ENCODE measurements around the gene PACS1.
A peak's percentile ranks its signal among the peaks of the same experiment; 100 is the strongest.
"Not testable (repeated sequence)": the region's sequence is repeated elsewhere in the genome, so short reads cannot be mapped to it uniquely, and the experiment has no call there.

The PACS1 gene
- total RNA-seq: 8.2 to 71.3 (median 25.0) reads per million in 17 experiments

GRCh38 chr11:66069715-66070603 is at the start of gene PACS1:
Gene PACS1 (plus strand): TSS chr11:66070272. CDS start chr11:66070487, 215 bp downstream.
- DNase-seq: peak; percentile 82 to 94 (median 90)

DNA sequence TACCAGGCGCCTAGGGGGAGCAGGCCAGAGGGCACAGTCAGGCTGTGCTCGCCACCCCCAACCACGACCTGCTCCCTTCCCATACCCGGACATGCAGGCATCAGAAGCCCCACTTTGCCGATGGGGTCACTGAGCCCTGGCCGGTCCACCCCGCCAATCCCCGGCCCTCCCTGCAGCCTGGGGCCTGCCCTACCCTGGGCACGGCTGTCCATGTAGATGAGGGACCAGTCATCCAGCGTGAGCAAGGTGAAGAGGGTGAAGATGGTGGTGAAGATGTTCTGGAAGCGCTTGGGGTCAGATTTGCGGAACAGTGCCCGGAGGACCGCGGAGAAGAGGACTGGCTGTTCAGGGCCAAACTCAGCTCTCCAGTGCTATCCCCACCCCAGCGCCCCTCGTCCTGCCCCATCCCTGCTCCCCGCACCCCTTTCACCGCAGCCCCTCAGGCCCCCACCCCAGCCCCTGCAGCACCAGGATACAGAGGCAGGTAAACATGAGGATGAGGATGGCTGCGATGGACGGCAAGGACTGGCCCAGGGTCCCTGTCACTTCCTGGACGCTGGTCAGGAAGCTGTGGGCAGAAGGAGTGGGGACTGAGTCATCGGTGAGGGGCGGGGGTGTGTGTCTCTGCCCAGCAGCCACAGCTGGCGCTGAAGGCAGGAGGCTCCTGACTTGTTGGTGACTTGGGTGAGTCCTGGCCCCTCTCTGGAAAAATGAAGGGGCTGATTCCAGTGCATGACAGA is 49.3 kb upstream of the PACS1 start:
- peak; percentile 79 to 90 (median 86) for DNase-seq

GRCh38 chr11:66022401-66023185 is 47.5 kb upstream of the PACS1 start:
- DNase-seq: peak; percentile 80 to 92 (median 90)

DNA sequence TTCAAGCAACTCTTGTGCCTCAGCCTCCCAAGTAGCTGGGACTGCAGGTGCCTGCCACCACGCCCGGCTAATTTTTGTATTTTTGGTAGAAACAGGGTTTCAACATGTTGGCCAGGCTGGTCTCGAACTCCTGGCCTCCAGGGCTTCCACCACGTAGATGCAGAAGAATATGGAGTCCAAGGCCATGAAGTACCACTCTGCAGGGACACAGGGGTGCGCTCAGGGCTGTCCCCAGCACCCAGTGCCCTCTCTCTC is 47.0 kb upstream of the PACS1 start:
- not testable (repeated sequence) for DNase-seq

DNA sequence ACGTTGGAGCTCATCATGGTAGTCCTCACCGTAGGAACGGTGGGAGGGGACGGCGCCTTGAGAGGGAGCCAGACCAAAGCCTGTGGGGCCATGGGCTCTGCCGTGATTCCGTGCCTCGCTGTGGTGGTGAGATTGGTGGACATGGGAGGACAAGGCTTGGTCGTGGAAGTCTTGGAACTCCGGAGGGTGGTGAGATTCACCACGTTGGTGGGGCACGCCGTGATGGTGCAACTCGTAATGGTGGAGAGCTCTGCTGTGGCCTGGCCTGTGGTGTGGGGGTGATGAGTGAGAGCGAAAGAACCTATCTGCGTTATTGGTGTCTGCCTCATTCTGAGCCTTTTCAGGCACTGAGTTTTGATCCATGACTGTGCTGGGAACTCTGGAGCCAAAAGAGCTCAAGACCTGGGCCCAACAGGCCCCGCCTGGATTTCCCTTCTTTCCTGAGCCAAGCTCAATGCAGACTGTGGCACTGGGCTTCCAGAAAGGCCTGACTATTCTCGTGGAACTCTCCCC is 44.0 kb upstream of the PACS1 start, which contains the start of gene CATSPER1:
Gene CATSPER1, minus strand, starts transcription at position 463 of the 513 bp plus-strand sequence. Its CDS starts 100 bp downstream, at position 363.
- DNase-seq: no peak

DNA sequence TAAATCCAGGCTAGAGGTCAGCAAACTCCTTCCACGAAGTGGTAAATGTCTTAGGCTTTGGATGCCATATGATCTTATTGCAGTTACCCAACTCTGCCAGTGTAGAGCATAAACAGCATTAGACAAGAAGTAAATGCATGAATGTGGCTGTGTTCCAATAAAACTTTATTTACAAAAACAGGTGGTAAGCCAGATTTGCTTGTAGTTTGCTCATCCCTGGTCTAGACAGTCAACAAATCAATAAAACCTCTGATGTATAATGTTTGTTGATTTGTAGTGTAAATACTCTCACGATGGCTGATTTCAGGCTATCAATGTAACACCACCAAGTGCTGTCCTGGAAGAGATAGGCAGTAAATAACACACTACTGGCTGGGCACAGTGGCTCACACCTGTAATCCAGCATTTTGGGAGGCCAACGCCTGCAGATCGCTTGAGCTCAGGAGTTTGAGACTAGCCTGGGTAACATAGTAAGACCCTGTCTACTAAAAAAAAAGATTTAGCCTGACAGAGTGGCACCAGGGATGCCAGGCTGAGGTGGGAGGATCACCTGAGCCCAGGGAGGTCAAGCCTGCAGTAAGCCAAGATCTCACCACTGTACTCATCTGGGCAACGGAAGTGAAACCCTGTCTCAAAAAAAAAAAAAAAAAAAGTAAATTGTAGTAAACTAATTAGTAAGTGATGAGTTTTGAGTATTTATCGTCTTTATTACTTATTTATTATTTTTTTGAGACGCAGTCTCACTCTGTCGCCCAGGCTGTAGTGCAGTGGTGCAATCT is 36.9 kb upstream of the PACS1 start:
- DNase-seq: peak in 1 of 4 experiments; percentile 0

DNA sequence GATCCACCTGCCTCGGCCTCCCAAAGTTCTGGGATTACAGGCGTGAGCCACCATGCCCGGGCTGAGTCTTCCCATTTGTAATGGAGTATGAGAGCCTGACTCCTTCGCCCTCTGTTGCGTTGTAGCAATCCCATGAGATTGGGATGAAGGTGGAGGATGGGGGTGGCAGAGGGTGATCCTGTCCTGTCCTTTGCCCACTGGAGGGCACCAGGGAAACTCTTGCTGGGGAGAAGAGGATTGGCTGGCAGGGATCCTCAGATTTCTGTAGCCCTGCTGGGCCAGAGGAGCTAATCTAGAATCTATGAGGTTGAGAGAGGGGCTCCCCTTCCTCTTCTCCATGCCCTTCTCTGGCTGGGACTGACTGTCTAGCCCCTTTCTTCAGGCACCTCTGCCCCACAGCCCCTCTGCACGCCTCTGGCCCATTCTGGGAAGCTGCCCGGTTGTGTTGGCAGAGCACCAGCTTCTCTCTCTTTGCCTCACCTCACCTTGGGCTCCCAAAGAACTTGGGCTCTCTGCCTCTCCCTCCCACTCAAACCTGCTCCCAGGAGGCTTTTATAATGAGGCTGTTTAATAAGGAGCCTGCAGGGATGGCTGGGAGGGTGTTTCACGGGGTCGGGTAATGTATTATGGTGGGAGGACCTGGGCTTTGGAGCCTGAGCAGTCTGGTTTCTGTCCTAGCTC is 34.3 kb upstream of the PACS1 start:
- no peak for DNase-seq

DNA sequence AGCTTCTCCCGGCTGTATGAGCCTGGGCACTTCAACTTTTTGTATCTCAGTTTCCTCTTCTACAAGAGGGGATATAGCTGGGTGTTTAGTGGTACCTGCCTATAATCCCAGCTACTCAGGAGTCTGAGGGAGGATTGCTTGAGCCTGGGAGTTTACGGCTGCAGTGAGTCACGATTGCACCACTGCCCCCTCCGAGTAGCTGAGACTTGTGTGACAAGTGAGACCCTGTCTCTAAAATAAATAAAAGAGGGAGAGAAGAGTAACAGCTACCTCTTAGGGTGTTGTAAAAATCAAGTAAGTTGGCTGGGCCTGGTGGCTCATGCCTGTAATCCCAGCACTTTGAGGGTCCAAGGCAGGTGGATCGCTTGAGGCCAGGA is 33.8 kb upstream of the PACS1 start:
- peak in 1 of 4 experiments; percentile 0 for DNase-seq

DNA sequence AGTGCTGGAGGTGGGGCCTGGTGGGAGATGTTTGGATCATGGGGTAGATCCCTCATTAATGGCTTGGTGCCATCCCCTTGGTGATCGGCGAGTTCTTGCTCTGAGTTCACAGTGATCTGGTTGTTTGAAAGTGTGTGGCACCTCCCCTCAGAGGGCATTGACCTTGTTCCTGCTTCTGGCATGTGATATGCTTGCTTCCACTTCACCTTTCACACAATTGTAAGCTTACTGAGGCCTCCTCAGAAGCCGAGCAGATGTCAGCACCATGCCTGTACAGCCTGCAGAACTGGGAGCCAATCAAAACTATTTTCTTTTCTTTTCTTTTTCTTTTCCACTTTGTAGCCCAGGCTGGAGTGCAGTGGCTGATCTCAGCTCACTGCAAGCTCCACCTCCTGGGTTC is 32.7 kb upstream of the PACS1 start:
- DNase-seq: peak in 1 of 4 experiments; percentile 3

DNA sequence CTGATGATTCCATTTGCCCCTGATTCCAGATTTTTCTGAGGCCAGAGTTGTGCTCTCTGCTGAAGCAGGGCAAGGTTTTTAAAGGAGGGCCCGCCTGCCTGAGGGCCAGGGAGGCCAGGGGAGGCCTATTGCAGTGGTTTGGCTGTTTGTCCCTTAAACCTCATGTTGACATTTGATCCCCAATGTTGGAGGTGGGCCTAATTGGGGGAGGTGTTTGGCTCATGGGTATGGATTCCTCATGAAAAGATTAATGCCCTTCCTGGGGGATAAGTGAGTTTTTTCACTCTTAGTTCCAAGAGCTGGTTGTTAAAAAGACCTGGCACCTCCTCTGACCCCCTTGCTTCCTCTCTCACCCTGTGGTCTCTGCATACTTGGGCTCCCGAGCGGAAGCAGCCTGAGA is 30.3 kb upstream of the PACS1 start:
- DNase-seq: no peak

DNA sequence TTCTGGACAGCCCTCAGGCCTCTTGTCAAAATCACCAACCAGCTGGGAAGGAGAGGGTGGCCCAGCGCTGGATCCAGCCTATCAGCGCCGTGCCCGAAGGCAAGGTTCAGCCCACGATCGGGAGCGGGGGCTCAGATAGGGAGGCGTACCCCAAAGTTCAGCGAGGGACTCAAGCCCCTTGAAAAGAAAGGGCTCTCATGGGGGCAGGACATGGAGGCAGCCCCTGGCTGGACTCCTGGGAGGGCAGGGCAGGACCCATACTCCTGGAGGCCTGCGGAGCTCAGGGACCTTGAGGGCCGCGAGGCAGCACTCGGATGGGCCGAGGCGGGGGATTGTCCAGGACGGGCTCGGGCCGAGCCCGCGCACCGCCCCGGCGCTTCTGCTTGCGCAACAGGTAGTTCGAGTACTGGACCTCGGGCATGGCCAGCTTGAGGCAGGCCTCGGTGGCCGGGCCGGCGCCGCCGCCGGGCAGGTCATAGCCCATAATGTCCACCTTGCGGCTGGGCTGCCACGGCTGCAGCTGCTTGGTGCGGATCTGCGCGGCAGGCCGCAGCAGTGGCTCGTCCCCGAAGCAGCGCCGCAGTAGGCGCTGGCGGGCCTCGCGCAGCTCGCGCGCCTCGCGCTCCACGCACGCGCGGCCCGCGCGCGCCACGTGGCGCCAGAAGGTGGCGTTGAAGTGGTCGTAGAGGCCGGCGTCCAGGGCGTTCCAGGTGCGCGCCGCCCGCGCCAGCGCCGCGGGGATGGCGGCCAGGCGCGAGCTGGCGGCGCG is 27.7 kb upstream of the PACS1 start:
- no peak for DNase-seq

- DNase-seq: no peak
Measured at GRCh38 chr11:66042996-66043906, 26.8 kb upstream of the PACS1 start.

GRCh38 chr11:66044757-66045156 is 25.3 kb upstream of the PACS1 start:
- no peak for DNase-seq

- peak; percentile 85 to 93 (median 88) for DNase-seq
Measured at GRCh38 chr11:66045177-66045639, 24.9 kb upstream of the PACS1 start.

DNA sequence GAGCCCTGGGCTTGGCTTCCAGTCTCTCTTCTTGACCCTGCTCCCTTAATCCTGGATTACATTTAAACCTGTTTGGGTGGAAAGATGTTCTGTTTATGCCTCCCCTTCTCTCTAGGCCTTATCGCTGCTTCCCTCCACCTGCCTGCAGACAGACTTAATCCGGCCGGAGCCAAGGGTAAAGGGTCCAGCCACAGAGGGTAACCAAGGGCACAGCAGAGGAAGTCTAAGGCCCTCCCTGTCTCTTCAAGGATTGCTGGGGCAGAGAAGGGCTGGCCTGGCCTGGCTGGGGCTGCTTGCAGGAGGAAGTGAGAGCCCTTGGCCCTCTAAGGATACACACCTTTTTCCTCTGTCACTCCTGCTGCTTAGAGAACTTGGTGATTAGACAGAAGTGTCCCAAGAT is 23.2 kb upstream of the PACS1 start:
- no peak for DNase-seq

GRCh38 chr11:66047541-66048365 is 22.3 kb upstream of the PACS1 start:
- no peak for DNase-seq

- no peak for DNase-seq
Measured at GRCh38 chr11:66048547-66049323, 21.3 kb upstream of the PACS1 start, which contains the start of gene GAL3ST3. Gene GAL3ST3 (minus strand): TSS chr11:66049161. CDS start chr11:66045415, 3,746 bp downstream.
